Caco-2 (cell line): ENCODE data around the gene GUCD1. TPM values are rescaled to one million over a fixed set of nuclear protein-coding genes. Genes with fewer than 3 reads are reported as not detected.

Experiments used
- BruUV-seq: library from RNA; stranded (reverse); fragments of 400-500 nt; replicated peaks from 2 replicates; lab custom pipeline; 2021; lab: Mats Ljungman, UMichigan
- CTCF ChIA-PET: fragments of 300-600 bp; sonication (Branson Sonifier 250); formaldehyde crosslinking; loops from one replicate; lab custom pipeline; 2022; ENCODE audit warnings: antibody characterized with exemption; lab: Charles Lee
- POLR2A ChIA-PET: fragments of 300-600 bp; sonication (Branson Sonifier 250); formaldehyde crosslinking; loops from one replicate; lab custom pipeline; 2022; ENCODE audit warnings: antibody characterized with exemption; lab: Charles Lee
- DNase-seq, 2 experiments: peaks; one replicate each; pipeline versions ENCODE4 v3.0.0 to v3.0.0-alpha.2; 2020 to 2022
- H3K27me3 ChIP-seq: replicated peaks from 2 replicates; pipeline ENCODE4 v1.6.0; 2011; ENCODE audit warnings: low read length; ENCODE audit not compliant: control insufficient read depth, insufficient read depth
- H3K36me3 ChIP-seq: 2 replicates; pipeline ENCODE4 v1.5.1; 2011; ENCODE audit warnings: low read length; ENCODE audit not compliant: control insufficient read depth, insufficient read depth
- H3K4me1 ChIP-seq: fragments of 250-450 bp; sonication (Bioruptor Pico); 2 replicates; pipeline ENCODE4 v1.5.1; 2020; ENCODE audit warnings: mild to moderate bottlenecking
- H3K4me3 ChIP-seq: 2 replicates; pipeline ENCODE4 v1.5.1; 2011; ENCODE audit warnings: low read depth, mild to moderate bottlenecking, control low read depth, low read length
- H3K9me3 ChIP-seq: fragments of 250-450 bp; sonication (Bioruptor Pico); 2 replicates; pipeline ENCODE4 v1.5.1; 2020; ENCODE audit warnings: mild to moderate bottlenecking, moderate library complexity
- H3K27ac Mint-ChIP-seq: one replicate; pipeline ENCODE4 v1.8.0; 2022; ENCODE audit warnings: mixed read lengths; ENCODE audit not compliant: unreplicated experiment
- H3K27me3 Mint-ChIP-seq: one replicate; pipeline ENCODE4 v1.8.0; 2022; ENCODE audit warnings: mixed read lengths; ENCODE audit not compliant: insufficient read depth, unreplicated experiment
- H3K36me3 Mint-ChIP-seq: one replicate; pipeline ENCODE4 v1.8.0; 2022; ENCODE audit warnings: mild to moderate bottlenecking, mixed read lengths; ENCODE audit not compliant: insufficient read depth, unreplicated experiment
- H3K4me1 Mint-ChIP-seq: one replicate; pipeline ENCODE4 v1.8.0; 2022; ENCODE audit warnings: low read depth, mixed read lengths; ENCODE audit not compliant: unreplicated experiment
- H3K4me3 Mint-ChIP-seq: one replicate; pipeline ENCODE4 v1.8.0; 2022; ENCODE audit warnings: mild to moderate bottlenecking, moderate library complexity, mixed read lengths; ENCODE audit not compliant: unreplicated experiment
- H3K9me3 Mint-ChIP-seq: one replicate; pipeline ENCODE4 v1.8.0; 2022; ENCODE audit warnings: mixed read lengths; ENCODE audit not compliant: unreplicated experiment
- intact Hi-C: fragments of 100-400 bp; cut with micrococcal nuclease; formaldehyde crosslinking; loops from one replicate; pipeline ENCODE4 v1.10.0; 2022; ENCODE audit not compliant: unreplicated experiment
- total RNA-seq: library from RNA; stranded (reverse); gene quantifications from 2 replicates; pipeline ENCODE4 v1.2.3, GENCODE V29; 2022
- TF ChIP-seq, protein P1 (sequence below), 2 experiments: fragments of 200-600 bp in 1 of 2; IDR thresholded peaks; 1 replicate in 1 of 2; 2 replicates in 1 of 2; pipeline versions ENCODE4 v1.5.1 to v1.8.0; 2011 to 2022; ENCODE audit warnings: antibody characterized with exemption in 1 of 2, control low read depth in 1 of 2, inconsistent platforms in 1 of 2, low read depth in 1 of 2, low read length in 1 of 2, mild to moderate bottlenecking in 1 of 2, moderate library complexity in 1 of 2; ENCODE audit not compliant: insufficient read depth in 1 of 2, severe bottlenecking in 1 of 2, unreplicated experiment in 1 of 2

Gene GUCD1
- total RNA-seq, 1 experiment from 2014 or later: 127 TPM

- no peak overlapping the region for H3K4me3 ChIP-seq
- H3K36me3 Mint-ChIP-seq: no peaks in the 10 kb centered on the region
- no peak overlapping the region for H3K27ac Mint-ChIP-seq
- ChIA-PET POLR2A (no interaction called here), CTCF (interaction anchor here (1.0 kb wide), 2 partner anchors 102 to 104 kb away, joined by 4 to 5 read pairs; no protein-coding TSS in a partner anchor)
- no peaks in the 10 kb centered on the region for H3K36me3 ChIP-seq
- no peaks in the 10 kb centered on the region for H3K27me3 Mint-ChIP-seq
- H3K9me3 Mint-ChIP-seq: no peaks in the 10 kb centered on the region
- no peak for DNase-seq
- no TSS peak for BruUV-seq
- intact Hi-C loops: loop anchor here (2.0 to 5.0 kb wide), 3 partner anchors 23 to 37 kb away; partner anchors contain the start of genes GUCD1 and SNRPD3
- no peaks in the 10 kb centered on the region for H3K9me3 ChIP-seq
- peaks cover 22% of the 10 kb centered on the region for H3K4me1 Mint-ChIP-seq
- H3K4me1 ChIP-seq: peaks cover 25% of the 10 kb centered on the region
- TF ChIP-seq, protein P1, sequence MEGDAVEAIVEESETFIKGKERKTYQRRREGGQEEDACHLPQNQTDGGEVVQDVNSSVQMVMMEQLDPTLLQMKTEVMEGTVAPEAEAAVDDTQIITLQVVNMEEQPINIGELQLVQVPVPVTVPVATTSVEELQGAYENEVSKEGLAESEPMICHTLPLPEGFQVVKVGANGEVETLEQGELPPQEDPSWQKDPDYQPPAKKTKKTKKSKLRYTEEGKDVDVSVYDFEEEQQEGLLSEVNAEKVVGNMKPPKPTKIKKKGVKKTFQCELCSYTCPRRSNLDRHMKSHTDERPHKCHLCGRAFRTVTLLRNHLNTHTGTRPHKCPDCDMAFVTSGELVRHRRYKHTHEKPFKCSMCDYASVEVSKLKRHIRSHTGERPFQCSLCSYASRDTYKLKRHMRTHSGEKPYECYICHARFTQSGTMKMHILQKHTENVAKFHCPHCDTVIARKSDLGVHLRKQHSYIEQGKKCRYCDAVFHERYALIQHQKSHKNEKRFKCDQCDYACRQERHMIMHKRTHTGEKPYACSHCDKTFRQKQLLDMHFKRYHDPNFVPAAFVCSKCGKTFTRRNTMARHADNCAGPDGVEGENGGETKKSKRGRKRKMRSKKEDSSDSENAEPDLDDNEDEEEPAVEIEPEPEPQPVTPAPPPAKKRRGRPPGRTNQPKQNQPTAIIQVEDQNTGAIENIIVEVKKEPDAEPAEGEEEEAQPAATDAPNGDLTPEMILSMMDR (IDR thresholded peaks at IDR 0.05; ENCODE audit: insufficient read depth in 1 of 2, low read depth in 1 of 2, low read length in 1 of 2, severe bottlenecking in 1 of 2, unreplicated experiment in 1 of 2): no peak
- no peaks in the 10 kb centered on the region for H3K27me3 ChIP-seq
- H3K4me3 Mint-ChIP-seq: no peak overlapping the region
Observed at GRCh38 chr22:24523873-24524272, 31.1 kb downstream of the GUCD1 start.

DNA sequence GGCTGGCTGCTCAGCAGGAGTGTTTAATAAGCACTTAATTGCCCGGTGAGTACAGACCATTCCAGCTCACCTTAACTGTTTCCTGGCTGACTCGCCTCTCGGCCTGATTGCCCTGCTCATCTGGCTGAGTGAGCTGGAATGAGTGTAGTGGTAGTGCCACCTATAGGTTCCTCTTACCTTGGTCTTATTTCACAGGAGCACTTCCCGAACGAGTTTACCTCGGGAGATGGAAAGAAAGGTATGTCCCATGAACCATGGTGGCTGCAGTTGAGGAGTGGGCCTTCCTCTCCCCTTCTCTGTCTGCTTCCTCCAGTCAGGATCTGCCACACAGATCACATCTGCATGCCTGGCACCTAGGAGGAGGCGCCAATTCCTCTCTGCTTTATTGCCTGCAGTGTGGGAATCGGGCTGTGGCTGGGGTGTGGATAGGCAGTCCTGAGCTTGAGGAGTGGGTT, 33.1 kb downstream of the GUCD1 start:
- ChIA-PET POLR2A (interaction anchor here (0.6 to 1.1 kb wide), 2 partner anchors 9 to 16 kb away, joined by 3 to 4 read pairs; no protein-coding TSS in a partner anchor), CTCF (interaction anchor here (0.6 to 1.9 kb wide), 14 partner anchors 11 to 251 kb away, joined by 3 to 51 read pairs (median 4); partner anchors contain the start of gene SPECC1L)
- intact Hi-C loops: loop anchor here (1.0 to 5.0 kb wide), 3 partner anchors 15 to 101 kb away; no protein-coding TSS in a partner anchor
- Mint-ChIP-seq H3K4me3 (peak overlapping the region; percentile 57), H3K4me1 (peaks cover 30% of the 10 kb centered on the region), H3K27me3 (no peaks in the 10 kb centered on the region), H3K9me3 (no peaks in the 10 kb centered on the region), H3K36me3 (no peaks in the 10 kb centered on the region), H3K27ac (peak overlapping the region; percentile 86)
- TF ChIP-seq, protein P1 (IDR thresholded peaks at IDR 0.05; ENCODE audit: insufficient read depth in 1 of 2, low read depth in 1 of 2, low read length in 1 of 2, severe bottlenecking in 1 of 2, unreplicated experiment in 1 of 2): peak; percentile 72 to 77
- peak; percentile 84 to 90 for DNase-seq
- H3K27me3 ChIP-seq: no peaks in the 10 kb centered on the region
- H3K36me3 ChIP-seq: no peaks in the 10 kb centered on the region
- H3K9me3 ChIP-seq: no peaks in the 10 kb centered on the region
- no peak overlapping the region for H3K4me3 ChIP-seq
- no TSS peak for BruUV-seq
- H3K4me1 ChIP-seq: peaks cover 36% of the 10 kb centered on the region

DNA sequence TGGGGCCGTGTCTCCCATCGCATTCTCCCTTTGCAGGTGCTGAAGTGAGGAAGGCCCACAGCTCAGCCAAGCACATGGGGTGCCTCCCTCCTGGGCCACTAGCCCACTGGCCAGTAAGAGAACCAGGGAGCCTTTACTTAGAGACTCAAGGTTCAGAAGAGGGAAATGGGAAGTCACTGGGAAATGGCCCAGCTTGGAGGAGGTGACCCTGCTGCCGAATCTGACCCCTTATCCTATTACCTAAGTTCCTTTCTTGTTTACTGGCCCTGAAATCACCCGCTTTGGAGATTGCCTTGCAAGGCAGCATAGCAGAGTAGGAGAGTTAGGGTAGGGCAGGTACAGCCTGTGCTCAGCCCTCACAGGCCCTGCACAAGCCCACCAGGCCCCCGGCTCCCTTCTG, 35.4 kb downstream of the GUCD1 start:
- Mint-ChIP-seq H3K27ac (no peak overlapping the region), H3K4me1 (peaks cover 27% of the 10 kb centered on the region), H3K27me3 (no peaks in the 10 kb centered on the region), H3K9me3 (no peaks in the 10 kb centered on the region), H3K36me3 (no peaks in the 10 kb centered on the region), H3K4me3 (no peak overlapping the region)
- TF ChIP-seq, protein P1 (IDR thresholded peaks at IDR 0.05; ENCODE audit: insufficient read depth in 1 of 2, low read depth in 1 of 2, low read length in 1 of 2, severe bottlenecking in 1 of 2, unreplicated experiment in 1 of 2): no peak
- POLR2A ChIA-PET: no interaction called here
- no peaks in the 10 kb centered on the region for H3K36me3 ChIP-seq
- BruUV-seq: no TSS peak
- no peaks in the 10 kb centered on the region for H3K9me3 ChIP-seq
- H3K27me3 ChIP-seq: no peaks in the 10 kb centered on the region
- no peak overlapping the region for H3K4me3 ChIP-seq
- CTCF ChIA-PET: no interaction called here
- intact Hi-C loops: no loop called here
- no peak for DNase-seq
- H3K4me1 ChIP-seq: peaks cover 52% of the 10 kb centered on the region
